WTC11 (cell line): ENCODE measurements around the gene ZNF232. TPM values are rescaled to one million over a fixed set of nuclear protein-coding genes. Genes with fewer than 3 reads are reported as not detected.
"Not testable (repeated sequence)": the region's sequence is repeated elsewhere in the genome, so short reads cannot be mapped to it uniquely, and the experiment has no call there.

Experiments
- ATAC-seq: fragments of 200-7000 bp; cut with Tn5 transposase; 2 replicates; pipeline ENCODE4 v1.10.0; 2021; ENCODE audit warnings: mild to moderate bottlenecking, moderate library complexity
- CTCF ChIA-PET: fragments of 300-600 bp; sonication (Branson Sonifier 250); formaldehyde crosslinking; loops from one replicate; lab custom pipeline; 2021; ENCODE audit warnings: antibody characterized with exemption; lab: Charles Lee
- POLR2A ChIA-PET: fragments of 350-600 bp; sonication (Branson Sonifier 250); formaldehyde crosslinking; loops from one replicate; lab custom pipeline; 2021; ENCODE audit warnings: antibody characterized with exemption; lab: Charles Lee
- DNase-seq: peaks from one replicate; pipeline ENCODE4 v3.0.0; 2021; ENCODE audit warnings: low spot score
- H3K27ac Mint-ChIP-seq: 2 replicates; pipeline ENCODE4 v1.8.0; 2021; ENCODE audit warnings: mixed read lengths
- H3K27me3 Mint-ChIP-seq: 2 replicates; pipeline ENCODE4 v1.8.0; 2021; ENCODE audit warnings: low read depth, mild to moderate bottlenecking, moderate library complexity, mixed read lengths
- H3K36me3 Mint-ChIP-seq: 2 replicates; pipeline ENCODE4 v1.8.0; 2021; ENCODE audit warnings: mixed read lengths
- H3K4me1 Mint-ChIP-seq: 2 replicates; pipeline ENCODE4 v1.8.0; 2022; ENCODE audit warnings: mixed read lengths
- H3K4me3 Mint-ChIP-seq: 2 replicates; pipeline ENCODE4 v1.8.0; 2021; ENCODE audit warnings: mild to moderate bottlenecking, moderate library complexity, mixed read lengths
- H3K9me3 Mint-ChIP-seq: 2 replicates; pipeline ENCODE4 v1.8.0; 2021; ENCODE audit warnings: mixed read lengths
- AR ChIP-seq: fragments of 250-450 bp; sonication (Bioruptor Pico); IDR thresholded peaks from 2 replicates; pipeline ENCODE4 v1.9.0; 2021; ENCODE audit warnings: mild to moderate bottlenecking
- ARID4B ChIP-seq: sonication (generic); formaldehyde crosslinking; IDR thresholded peaks from 2 replicates; pipeline ENCODE4 v1.8.0; 2023; ENCODE audit warnings: missing genetic modification reagents, mild to moderate bottlenecking, borderline replicate concordance
- ATF2 ChIP-seq: sonication (generic); formaldehyde crosslinking; IDR thresholded peaks from 2 replicates; pipeline ENCODE4 v1.8.1; 2022; ENCODE audit warnings: low read depth, missing genetic modification reagents, borderline replicate concordance
- CDX4 ChIP-seq: fragments of 250-450 bp; sonication (Bioruptor Pico); IDR thresholded peaks from 2 replicates; pipeline ENCODE4 v1.9.0; 2021; ENCODE audit warnings: moderate library complexity, mild to moderate bottlenecking, inconsistent platforms, borderline replicate concordance
- EMX1 ChIP-seq: fragments of 250-450 bp; sonication (Bioruptor Pico); IDR thresholded peaks from 2 replicates; pipeline ENCODE4 v1.8.0; 2021; ENCODE audit warnings: mild to moderate bottlenecking
- ETV6 ChIP-seq: sonication (generic); formaldehyde crosslinking; IDR thresholded peaks from 2 replicates; pipeline ENCODE4 v1.8.1; 2022; ENCODE audit warnings: mild to moderate bottlenecking, missing genetic modification reagents
- NR1H2 ChIP-seq: sonication (generic); formaldehyde crosslinking; IDR thresholded peaks from 2 replicates; pipeline ENCODE4 v1.9.0; 2021; ENCODE audit warnings: mild to moderate bottlenecking, moderate library complexity, missing genetic modification reagents
- SMAD3 ChIP-seq: sonication (generic); formaldehyde crosslinking; IDR thresholded peaks from 2 replicates; pipeline ENCODE4 v1.8.0; 2022; ENCODE audit warnings: missing genetic modification reagents, mild to moderate bottlenecking, borderline replicate concordance
- SOX15 ChIP-seq: fragments of 250-450 bp; sonication (Bioruptor Pico); IDR thresholded peaks from 2 replicates; pipeline ENCODE4 v1.9.0; 2021; ENCODE audit warnings: mild to moderate bottlenecking
- SP1 ChIP-seq: sonication (generic); formaldehyde crosslinking; conservative IDR thresholded peaks from 2 replicates; pipeline ENCODE4 v1.8.1; 2022; ENCODE audit warnings: missing genetic modification reagents
- STAT6 ChIP-seq: sonication (generic); formaldehyde crosslinking; conservative IDR thresholded peaks from 2 replicates; pipeline ENCODE4 v1.8.1; 2023; ENCODE audit warnings: mild to moderate bottlenecking, low read depth, missing genetic modification reagents, moderate library complexity
- ZBTB21 ChIP-seq: sonication (generic); formaldehyde crosslinking; IDR thresholded peaks from 2 replicates; pipeline ENCODE4 v1.8.1; 2023; ENCODE audit warnings: mild to moderate bottlenecking, missing genetic modification reagents, borderline replicate concordance
- ZNF317 ChIP-seq: sonication (generic); formaldehyde crosslinking; IDR thresholded peaks from 2 replicates; pipeline ENCODE4 v1.8.1; 2023; ENCODE audit warnings: low read depth, mild to moderate bottlenecking, moderate library complexity, missing genetic modification reagents, borderline replicate concordance
- ZNF532 ChIP-seq: fragments of 250-450 bp; sonication (Bioruptor Pico); IDR thresholded peaks from 2 replicates; pipeline ENCODE4 v1.9.0; 2021; ENCODE audit warnings: mild to moderate bottlenecking, borderline replicate concordance
- ZNF671 ChIP-seq: fragments of 250-450 bp; sonication (Bioruptor Pico); IDR thresholded peaks from 2 replicates; pipeline ENCODE4 v1.8.0; 2021; ENCODE audit warnings: mild to moderate bottlenecking
- total RNA-seq: library from RNA; stranded (reverse); gene quantifications from 3 replicates; pipeline ENCODE4 v1.2.3, GENCODE V29; 2021

ZNF232 gene
- total RNA-seq, 1 experiment from 2014 or later: 21.7 TPM

GRCh38 chr17:5131799-5132502 is 20.3 kb upstream of the ZNF232 start:
- H3K4me1 Mint-ChIP-seq, H3K27me3 Mint-ChIP-seq, H3K9me3 Mint-ChIP-seq, ATAC-seq, DNase-seq, H3K27ac Mint-ChIP-seq, H3K36me3 Mint-ChIP-seq, H3K4me3 Mint-ChIP-seq, POLR2A ChIA-PET: not testable (repeated sequence)
- CTCF ChIA-PET: interaction anchor here (1.1 kb wide), 1 partner anchor 106 kb away, joined by 3 read pairs; no protein-coding TSS in a partner anchor

GRCh38 chr17:5131146-5131715 is 19.6 kb upstream of the ZNF232 start:
- no peak overlapping the region for H3K4me3 Mint-ChIP-seq
- H3K27ac Mint-ChIP-seq: no peak overlapping the region
- ATAC-seq: no peak
- no peak for DNase-seq
- H3K27me3 Mint-ChIP-seq: no peaks in the 10 kb centered on the region; the same call in 1 of the 2 replicates
- no peaks in the 10 kb centered on the region for H3K9me3 Mint-ChIP-seq
- H3K4me1 Mint-ChIP-seq: no peaks in the 10 kb centered on the region
- ChIA-PET CTCF (interaction anchor here (1.1 kb wide), 1 partner anchor 107 kb away, joined by 3 read pairs; no protein-coding TSS in a partner anchor), POLR2A (interaction anchor here (0.6 kb wide), 1 partner anchor 262 kb away, joined by 4 read pairs; no protein-coding TSS in a partner anchor)
- no peaks in the 10 kb centered on the region for H3K36me3 Mint-ChIP-seq
- no peak for TF ChIP-seq ETV6 (CRISPR knock-in tag)
- TF ChIP-seq ZBTB21 (CRISPR knock-in tag): no peak
- TF ChIP-seq ZNF532: no peak
- TF ChIP-seq ARID4B (CRISPR knock-in tag): no peak
- no peak for TF ChIP-seq SP1 (CRISPR knock-in tag)
- TF ChIP-seq ZNF317 (CRISPR knock-in tag): no peak
- TF ChIP-seq STAT6: no peak
- TF ChIP-seq SMAD3 (CRISPR knock-in tag): no peak
- no peak for TF ChIP-seq AR (CRISPR knock-in tag)
- TF ChIP-seq ZNF671 (CRISPR knock-in tag): no peak
- TF ChIP-seq ATF2 (CRISPR knock-in tag): no peak
- no peak for TF ChIP-seq CDX4
- no peak for TF ChIP-seq NR1H2
- TF ChIP-seq EMX1: no peak
- no peak for TF ChIP-seq SOX15
